Neural progenitor cell (in vitro differentiated cells): Measurements from ENCODE around the gene CCDC14. TPM values are rescaled to one million over a fixed set of nuclear protein-coding genes. Genes with fewer than 3 reads are reported as not detected.

Source experiments
- DNase-seq: peaks from one replicate; pipeline ENCODE4 v3.0.0-alpha.2; 2016; ENCODE audit warnings: low spot score
- H2AFZ ChIP-seq: fragments of 200-600 bp; sonication (generic); replicated peaks from 2 replicates; pipeline ENCODE4 v1.6.1; 2016; ENCODE audit warnings: antibody characterized with exemption
- H3F3A ChIP-seq: fragments of 200-600 bp; sonication (generic); 2 replicates; pipeline ENCODE4 v1.6.1; 2016; ENCODE audit warnings: antibody characterized with exemption, low read depth
- H3K27ac ChIP-seq: fragments of 200-600 bp; sonication (generic); 2 replicates; pipeline ENCODE4 v1.5.1; 2016; ENCODE audit warnings: mild to moderate bottlenecking
- H3K27me3 ChIP-seq: fragments of 200-600 bp; sonication (generic); 2 replicates; pipeline ENCODE4 v1.6.1; 2016; ENCODE audit warnings: mild to moderate bottlenecking, moderate library complexity
- H3K36me3 ChIP-seq: fragments of 200-600 bp; sonication (generic); 2 replicates; pipeline ENCODE4 v1.5.1; 2016
- H3K4me1 ChIP-seq: fragments of 200-600 bp; sonication (generic); 2 replicates; pipeline ENCODE4 v1.6.1; 2016; ENCODE audit warnings: mixed run types
- H3K4me2 ChIP-seq: fragments of 200-600 bp; sonication (generic); 2 replicates; pipeline ENCODE4 v1.6.1; 2016
- H3K4me3 ChIP-seq: fragments of 200-600 bp; sonication (generic); 2 replicates; pipeline ENCODE4 v1.5.1; 2016
- H3K79me2 ChIP-seq: fragments of 200-600 bp; sonication (generic); 2 replicates; pipeline ENCODE4 v1.6.1; 2016; ENCODE audit warnings: low read depth
- H3K9ac ChIP-seq: fragments of 200-600 bp; sonication (generic); 2 replicates; pipeline ENCODE4 v1.6.1; 2016
- H3K9me3 ChIP-seq: fragments of 200-600 bp; sonication (generic); 2 replicates; pipeline ENCODE4 v1.5.1; 2016; ENCODE audit warnings: low read depth
- H4K20me1 ChIP-seq: fragments of 200-600 bp; sonication (generic); 2 replicates; pipeline ENCODE4 v1.6.1; 2016; ENCODE audit warnings: low read depth
- H3K27ac Mint-ChIP-seq: 3 replicates; pipeline ENCODE4 v1.8.0; 2021; ENCODE audit warnings: mixed read lengths
- H3K27me3 Mint-ChIP-seq: 2 replicates; pipeline ENCODE4 v1.8.0; 2022; ENCODE audit warnings: low read depth, mild to moderate bottlenecking, inconsistent platforms, moderate library complexity, mixed read lengths; ENCODE audit not compliant: insufficient read depth
- H3K36me3 Mint-ChIP-seq: 3 replicates; pipeline ENCODE4 v1.8.0; 2021; ENCODE audit warnings: mixed read lengths
- H3K4me1 Mint-ChIP-seq: 3 replicates; pipeline ENCODE4 v1.8.0; 2021; ENCODE audit warnings: mixed read lengths
- H3K4me3 Mint-ChIP-seq: 3 replicates; pipeline ENCODE4 v1.8.0; 2021; ENCODE audit warnings: mild to moderate bottlenecking, moderate library complexity, mixed read lengths
- H3K9me3 Mint-ChIP-seq: 3 replicates; pipeline ENCODE4 v1.8.0; 2020; ENCODE audit warnings: mixed read lengths
- EZH2 ChIP-seq: fragments of 200-600 bp; sonication (generic); IDR thresholded peaks from 2 replicates; pipeline ENCODE4 v1.6.1; 2017; ENCODE audit warnings: antibody characterized with exemption, mild to moderate bottlenecking, moderate library complexity
- EZH2phosphoT487 ChIP-seq: fragments of 200-600 bp; sonication (generic); IDR thresholded peaks from 2 replicates; pipeline ENCODE4 v1.6.1; 2017; ENCODE audit warnings: antibody characterized with exemption
- total RNA-seq: library from RNA; depleted of rRNA; stranded (reverse); fragments of >200 nt; gene quantifications from 2 replicates; pipeline ENCODE4 v1.2.3, GENCODE V29; 2015; ENCODE audit warnings: low replicate concordance
- TF ChIP-seq, protein P1 (sequence below): fragments of 200-600 bp; sonication (generic); IDR thresholded peaks from 2 replicates; pipeline ENCODE4 v1.5.1; 2017; ENCODE audit warnings: antibody characterized with exemption, mild to moderate bottlenecking

Gene CCDC14
- total RNA-seq, 1 donor from 2014 or later: 250 TPM

GRCh38 chr3:123883111-123883510 lies 77.9 kb downstream of the CCDC14 start:
- Histone ChIP-seq H3K9ac (no peak overlapping the region), H3K27ac (no peak overlapping the region), H3K4me3 (peak overlapping the region; percentile 76), H3K4me2 (peak overlapping the region; percentile 100), H3K9me3 (peaks cover 10% of the 10 kb centered on the region), H3K79me2 (peaks cover 17% of the 10 kb centered on the region), H3K4me1 (peaks cover 28% of the 10 kb centered on the region), H3K36me3 (no peaks in the 10 kb centered on the region), H2AFZ (peak overlapping the region; percentile 41), H4K20me1 (no peaks in the 10 kb centered on the region), H3F3A (peaks cover 32% of the 10 kb centered on the region), H3K27me3 (peaks cover 5% of the 10 kb centered on the region)
- Mint-ChIP-seq H3K27me3 (peaks cover 4% of the 10 kb centered on the region), H3K9me3 (peaks cover 6% of the 10 kb centered on the region), H3K4me3 (peak overlapping the region; percentile 88), H3K4me1 (peaks cover 45% of the 10 kb centered on the region), H3K27ac (peak overlapping the region; percentile 9), H3K36me3 (peaks cover 6% of the 10 kb centered on the region)
- DNase-seq: no peak
- TF ChIP-seq, protein P1, sequence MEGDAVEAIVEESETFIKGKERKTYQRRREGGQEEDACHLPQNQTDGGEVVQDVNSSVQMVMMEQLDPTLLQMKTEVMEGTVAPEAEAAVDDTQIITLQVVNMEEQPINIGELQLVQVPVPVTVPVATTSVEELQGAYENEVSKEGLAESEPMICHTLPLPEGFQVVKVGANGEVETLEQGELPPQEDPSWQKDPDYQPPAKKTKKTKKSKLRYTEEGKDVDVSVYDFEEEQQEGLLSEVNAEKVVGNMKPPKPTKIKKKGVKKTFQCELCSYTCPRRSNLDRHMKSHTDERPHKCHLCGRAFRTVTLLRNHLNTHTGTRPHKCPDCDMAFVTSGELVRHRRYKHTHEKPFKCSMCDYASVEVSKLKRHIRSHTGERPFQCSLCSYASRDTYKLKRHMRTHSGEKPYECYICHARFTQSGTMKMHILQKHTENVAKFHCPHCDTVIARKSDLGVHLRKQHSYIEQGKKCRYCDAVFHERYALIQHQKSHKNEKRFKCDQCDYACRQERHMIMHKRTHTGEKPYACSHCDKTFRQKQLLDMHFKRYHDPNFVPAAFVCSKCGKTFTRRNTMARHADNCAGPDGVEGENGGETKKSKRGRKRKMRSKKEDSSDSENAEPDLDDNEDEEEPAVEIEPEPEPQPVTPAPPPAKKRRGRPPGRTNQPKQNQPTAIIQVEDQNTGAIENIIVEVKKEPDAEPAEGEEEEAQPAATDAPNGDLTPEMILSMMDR: no peak
- TF ChIP-seq EZH2 (no peak), EZH2phosphoT487 (no peak)

DNA sequence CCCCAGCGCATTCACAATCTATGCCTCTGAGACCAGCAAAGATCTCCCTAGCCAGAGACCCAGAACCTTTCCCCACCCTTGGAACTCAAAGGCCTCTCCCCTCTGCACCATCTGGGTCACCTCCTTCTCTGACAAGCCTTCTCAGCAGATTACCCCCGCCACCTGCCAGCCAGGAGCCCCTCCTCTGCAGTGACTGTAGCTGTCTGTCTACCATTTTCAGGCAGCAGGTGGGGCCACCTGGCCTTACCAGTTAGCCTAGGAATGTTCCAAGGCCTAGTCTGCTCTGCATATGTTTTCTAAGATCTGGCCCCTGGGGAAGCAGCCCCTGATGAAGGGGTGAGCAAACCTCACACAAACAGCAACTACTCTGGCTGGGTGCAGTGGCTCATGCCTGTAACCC lies 79.3 kb downstream of the CCDC14 start:
- H3K36me3 Mint-ChIP-seq: peaks cover 12% of the 10 kb centered on the region
- Histone ChIP-seq H3K79me2 (peaks cover 17% of the 10 kb centered on the region), H3K9ac (no peak overlapping the region), H4K20me1 (no peaks in the 10 kb centered on the region), H3K4me2 (peak overlapping the region; percentile 39), H3K27me3 (peaks cover 5% of the 10 kb centered on the region), H3K4me3 (no peak overlapping the region), H3K4me1 (peaks cover 36% of the 10 kb centered on the region), H3K27ac (no peak overlapping the region), H3F3A (peaks cover 32% of the 10 kb centered on the region), H2AFZ (no peak overlapping the region), H3K9me3 (no peaks in the 10 kb centered on the region), H3K36me3 (no peaks in the 10 kb centered on the region)
- H3K27ac Mint-ChIP-seq: peak overlapping the region; percentile 43
- no peaks in the 10 kb centered on the region for H3K9me3 Mint-ChIP-seq
- peaks cover 4% of the 10 kb centered on the region for H3K27me3 Mint-ChIP-seq
- H3K4me3 Mint-ChIP-seq: peak overlapping the region; percentile 57
- H3K4me1 Mint-ChIP-seq: peaks cover 52% of the 10 kb centered on the region
- TF ChIP-seq, protein P1: no peak
- no peak for TF ChIP-seq EZH2phosphoT487
- no peak for DNase-seq

GRCh38 chr3:123880998-123881561 lies 79.9 kb downstream of the CCDC14 start:
- peaks cover 4% of the 10 kb centered on the region for H3K27me3 Mint-ChIP-seq
- DNase-seq: peak; percentile 56
- H3K36me3 ChIP-seq: no peaks in the 10 kb centered on the region
- peak overlapping the region; percentile 54 for H3K4me2 ChIP-seq
- H3K4me3 ChIP-seq: no peak overlapping the region
- peaks cover 38% of the 10 kb centered on the region for H3K4me1 ChIP-seq
- no peaks in the 10 kb centered on the region for H4K20me1 ChIP-seq
- H3K27ac Mint-ChIP-seq: peak overlapping the region; percentile 43
- peaks cover 32% of the 10 kb centered on the region for H3F3A ChIP-seq
- no peaks in the 10 kb centered on the region for H3K9me3 Mint-ChIP-seq
- peaks cover 5% of the 10 kb centered on the region for H3K27me3 ChIP-seq
- H3K36me3 Mint-ChIP-seq: peaks cover 15% of the 10 kb centered on the region
- H2AFZ ChIP-seq: no peak overlapping the region
- peaks cover 52% of the 10 kb centered on the region for H3K4me1 Mint-ChIP-seq
- H3K27ac ChIP-seq: no peak overlapping the region
- H3K9me3 ChIP-seq: no peaks in the 10 kb centered on the region
- H3K9ac ChIP-seq: no peak overlapping the region
- H3K79me2 ChIP-seq: peaks cover 17% of the 10 kb centered on the region
- peak overlapping the region; percentile 57 for H3K4me3 Mint-ChIP-seq
- no peak for TF ChIP-seq EZH2
- TF ChIP-seq EZH2phosphoT487: no peak
- TF ChIP-seq, protein P1: peak; percentile 69
